Upper lobe of right lung (tissue), 1 donor: ENCODE results near the gene HERC3. TPM values are rescaled to one million over a fixed set of nuclear protein-coding genes. Genes with fewer than 3 reads are reported as not detected.
A peak's percentile ranks its signal among the peaks of the same experiment; 100 is the strongest.

Experiments used
- ATAC-seq: fragments of 200-7000 bp; cut with Tn5 transposase; one replicate; pipeline ENCODE4 v1.9.1; 2020; ENCODE audit warnings: mild to moderate bottlenecking, moderate library complexity
- DNase-seq: peaks from one replicate; pipeline ENCODE4 v3.0.0-alpha.2; 2020
- H3K27ac ChIP-seq: fragments of 200-600 bp; one replicate; pipeline ENCODE4 v1.8.0; 2022
- H3K27me3 ChIP-seq: fragments of 200-600 bp; one replicate; pipeline ENCODE4 v1.8.0; 2022; ENCODE audit warnings: mild to moderate bottlenecking
- H3K36me3 ChIP-seq: fragments of 200-600 bp; one replicate; pipeline ENCODE4 v1.8.0; 2022
- H3K4me1 ChIP-seq: fragments of 200-600 bp; one replicate; pipeline ENCODE4 v1.8.0; 2022
- H3K4me3 ChIP-seq: fragments of 200-600 bp; one replicate; pipeline ENCODE4 v1.8.0; 2022; ENCODE audit warnings: mild to moderate bottlenecking
- H3K9me3 ChIP-seq: fragments of 200-600 bp; one replicate; pipeline ENCODE4 v1.8.0; 2022
- CTCF ChIP-seq: fragments of 200-600 bp; IDR thresholded peaks from one replicate; pipeline ENCODE4 v1.8.0; 2022; ENCODE audit warnings: antibody characterized with exemption
- intact Hi-C: fragments of 100-400 bp; cut with DNase I; formaldehyde crosslinking; loops from one replicate; pipeline ENCODE4 v1.11.0; 2022
- total RNA-seq: library from RNA; stranded (reverse); fragmentation: NEBNext Ultra II Directional; extraction: Animal tissue kit (Norgen Biotek cat#: 25700); gene quantifications from one replicate; pipeline ENCODE4 v1.2.1, GENCODE V29; 2021
- donor health status: DM: no; HTN: yes; CAD: no; lungs with severe emphysema.

Gene HERC3
- total RNA-seq, 1 donor from 2014 or later: 50.0 TPM

GRCh38 chr4:88599714-88600113 is 7.4 kb downstream of the HERC3 start:
- H3K27ac ChIP-seq: peak overlapping the region; percentile 26
- intact Hi-C loops: no loop called here
- ATAC-seq: no peak
- no peak for DNase-seq
- peaks cover 22% of the 10 kb centered on the region for H3K36me3 ChIP-seq
- H3K4me1 ChIP-seq: peaks cover 20% of the 10 kb centered on the region
- H3K27me3 ChIP-seq: no peaks in the 10 kb centered on the region
- no peaks in the 10 kb centered on the region for H3K9me3 ChIP-seq
- TF ChIP-seq CTCF: no peak
- no peak overlapping the region for H3K4me3 ChIP-seq

- intact Hi-C loops: no loop called here
- ATAC-seq (no peak), DNase-seq (no peak)
- H3K4me1 ChIP-seq: peaks cover 20% of the 10 kb centered on the region
- TF ChIP-seq CTCF: no peak
- no peaks in the 10 kb centered on the region for H3K9me3 ChIP-seq
- peak overlapping the region; percentile 37 for H3K27ac ChIP-seq
- no peaks in the 10 kb centered on the region for H3K27me3 ChIP-seq
- H3K4me3 ChIP-seq: no peak overlapping the region
- peaks cover 21% of the 10 kb centered on the region for H3K36me3 ChIP-seq
These were observed 8.0 kb downstream of the HERC3 start for GRCh38 chr4:88600176-88600838.

GRCh38 chr4:88604978-88605678 is 12.8 kb downstream of the HERC3 start:
- no peak for DNase-seq
- Histone ChIP-seq H3K27me3 (no peaks in the 10 kb centered on the region), H3K36me3 (peaks cover 30% of the 10 kb centered on the region), H3K27ac (no peak overlapping the region), H3K9me3 (no peaks in the 10 kb centered on the region), H3K4me3 (no peak overlapping the region), H3K4me1 (peaks cover 6% of the 10 kb centered on the region)
- no peak for TF ChIP-seq CTCF
- ATAC-seq: no peak
- intact Hi-C loops: no loop called here

GRCh38 chr4:88605736-88606135 is 13.5 kb downstream of the HERC3 start:
- ATAC-seq (no peak), DNase-seq (no peak)
- no peak overlapping the region for H3K4me3 ChIP-seq
- peaks cover 30% of the 10 kb centered on the region for H3K36me3 ChIP-seq
- no peaks in the 10 kb centered on the region for H3K9me3 ChIP-seq
- H3K4me1 ChIP-seq: peaks cover 3% of the 10 kb centered on the region
- intact Hi-C loops: no loop called here
- no peak for TF ChIP-seq CTCF
- H3K27me3 ChIP-seq: no peaks in the 10 kb centered on the region
- H3K27ac ChIP-seq: no peak overlapping the region

- Histone ChIP-seq H3K27ac (no peak overlapping the region), H3K27me3 (no peaks in the 10 kb centered on the region), H3K9me3 (no peaks in the 10 kb centered on the region), H3K36me3 (peaks cover 30% of the 10 kb centered on the region), H3K4me3 (no peak overlapping the region), H3K4me1 (peaks cover 14% of the 10 kb centered on the region)
- DNase-seq (no peak), ATAC-seq (no peak)
- intact Hi-C loops: no loop called here
- no peak for TF ChIP-seq CTCF
These were observed 14.6 kb downstream of the HERC3 start for GRCh38 chr4:88606832-88607231.
